B cell (primary cell): ENCODE results near the gene ARHGAP30. TPM values are rescaled to one million over a fixed set of nuclear protein-coding genes. Genes with fewer than 3 reads are reported as not detected.

Experiments used
- ATAC-seq: fragments of 200-7000 bp; cut with Tn5 transposase; one replicate; pipeline ENCODE4 v1.10.0; 2021; ENCODE audit warnings: low read depth, mild to moderate bottlenecking, moderate number of reproducible peaks, moderate library complexity
- CTCF ChIA-PET: fragments of 350-600 bp; sonication (Branson Sonifier 250); formaldehyde crosslinking; loops from one replicate; lab custom pipeline; 2021; ENCODE audit warnings: antibody characterized with exemption, inconsistent platforms; lab: Charles Lee
- POLR2A ChIA-PET: fragments of 350-600 bp; sonication (Branson Sonifier 250); formaldehyde crosslinking; loops from one replicate; lab custom pipeline; 2021; ENCODE audit warnings: antibody characterized with exemption; lab: Charles Lee
- DNase-seq: peaks from one replicate; pipeline ENCODE4 v3.0.0; 2013
- H2AFZ ChIP-seq: 2 replicates; pipeline ENCODE4 v1.6.1; 2012; ENCODE audit warnings: mild to moderate bottlenecking, low read depth, low read length; ENCODE audit not compliant: insufficient read depth, poor library complexity, severe bottlenecking
- H3K27ac ChIP-seq, 2 donors: 1 replicate in 1 of 2; 2 replicates in 1 of 2; pipeline ENCODE4 v1.5.1; 2012 to 2013; ENCODE audit warnings: low read length in 2 of 2, mild to moderate bottlenecking in 2 of 2, moderate library complexity in 1 of 2
- H3K27me3 ChIP-seq, 4 experiments: fragments of 200-600 bp in 1 of 4; sonication (generic) in 1 of 4; replicated peaks in 1 of 4; 1 replicate in 2 of 4; 2 replicates in 2 of 4; pipeline versions ENCODE4 v1.6.1 to v1.7.0; 2013 to 2016; ENCODE audit warnings: low read length in 3 of 4, mild to moderate bottlenecking in 2 of 4, mixed read lengths in 1 of 4, moderate library complexity in 1 of 4; ENCODE audit not compliant: insufficient read depth in 4 of 4, control insufficient read depth in 3 of 4; ENCODE audit errors: control extremely low read depth in 1 of 4
- H3K36me3 ChIP-seq, 2 experiments: replicated peaks in 1 of 2; 1 replicate in 1 of 2; 2 replicates in 1 of 2; pipeline versions ENCODE4 v1.6.1 to v1.7.1; 2013; ENCODE audit warnings: low read length in 1 of 2; ENCODE audit not compliant: insufficient read depth in 2 of 2, control insufficient read depth in 1 of 2; ENCODE audit errors: control extremely low read depth in 1 of 2, extremely low read depth in 1 of 2
- H3K4me1 ChIP-seq, 2 donors: fragments of 200-600 bp in 1 of 2; sonication (generic) in 1 of 2; 1 replicate in 1 of 2; 2 replicates in 1 of 2; pipeline versions ENCODE4 v1.5.1 to v1.6.1; 2013 to 2017; ENCODE audit warnings: low read length in 2 of 2; ENCODE audit not compliant: control insufficient read depth in 2 of 2, insufficient read depth in 2 of 2
- H3K4me2 ChIP-seq: replicated peaks from 2 replicates; pipeline ENCODE3; 2012; ENCODE audit warnings: mild to moderate bottlenecking, low read depth, low read length; ENCODE audit not compliant: poor library complexity, severe bottlenecking
- H3K4me3 ChIP-seq, 5 experiments: fragments of 200-600 bp in 1 of 5; sonication (generic) in 1 of 5; 1 replicate in 3 of 5; 2 replicates in 2 of 5; pipeline versions ENCODE4 v1.5.1 to v1.7.0; 2011 to 2016; ENCODE audit warnings: low read length in 4 of 5, mild to moderate bottlenecking in 4 of 5, low read depth in 2 of 5, control low read depth in 1 of 5, moderate library complexity in 1 of 5; ENCODE audit not compliant: insufficient read depth in 1 of 5; ENCODE audit errors: control extremely low read depth in 1 of 5, extremely low read depth in 1 of 5
- H3K79me2 ChIP-seq: fragments of 200-600 bp; sonication (generic); one replicate; pipeline ENCODE4 v1.6.0; 2016; ENCODE audit warnings: low read length; ENCODE audit not compliant: control insufficient read depth, insufficient read depth
- H3K9ac ChIP-seq: fragments of 200-600 bp; sonication (generic); 2 replicates; pipeline ENCODE4 v1.6.1; 2017; ENCODE audit warnings: mild to moderate bottlenecking, low read length, moderate library complexity
- H3K9me3 ChIP-seq, 3 donors: one replicate each; pipeline versions ENCODE4 v1.6.1 to v1.7.1; 2013; ENCODE audit warnings: low read length in 2 of 3; ENCODE audit not compliant: control insufficient read depth in 2 of 3, insufficient read depth in 1 of 3; ENCODE audit errors: control extremely low read depth in 1 of 3
- H4K20me1 ChIP-seq: 2 replicates; pipeline ENCODE4 v1.6.0; 2012; ENCODE audit warnings: mild to moderate bottlenecking, low read length; ENCODE audit not compliant: insufficient read depth, control insufficient read depth, poor library complexity, severe bottlenecking
- H3K27ac Mint-ChIP-seq: one replicate; pipeline ENCODE4 v1.8.0; 2021; ENCODE audit warnings: mixed read lengths
- H3K27me3 Mint-ChIP-seq: one replicate; pipeline ENCODE4 v1.8.0; 2021; ENCODE audit warnings: mixed read lengths
- H3K4me1 Mint-ChIP-seq: one replicate; pipeline ENCODE4 v1.8.0; 2021; ENCODE audit warnings: mixed read lengths
- H3K4me3 Mint-ChIP-seq: one replicate; pipeline ENCODE4 v1.8.0; 2021; ENCODE audit warnings: mixed read lengths
- H3K9me3 Mint-ChIP-seq: one replicate; pipeline ENCODE4 v1.8.0; 2022; ENCODE audit warnings: mixed read lengths; ENCODE audit not compliant: insufficient read depth
- EZH2 ChIP-seq: IDR thresholded peaks from 2 replicates; pipeline ENCODE4 v1.6.1; 2012; ENCODE audit warnings: borderline replicate concordance, low read depth, mild to moderate bottlenecking, moderate library complexity, low read length; ENCODE audit not compliant: insufficient read depth, poor library complexity, severe bottlenecking
- WGBS: methylation state at CpG from one replicate; pipeline ENCODE4 v1.1.5; 2013; ENCODE audit warnings: missing lambda C conversion rate; ENCODE audit not compliant: insufficient coverage; 5-methylcytosine and 5-hydroxymethylcytosine counted together
- intact Hi-C: fragments of 100-400 bp; cut with micrococcal nuclease; formaldehyde crosslinking; loops from one replicate; pipeline ENCODE4 v1.10.0; 2022
- polyA plus RNA-seq: library from polyadenylated mRNA; depleted of rRNA; stranded (reverse); fragments of >200 nt; gene quantifications from 2 replicates; pipeline ENCODE4 v1.2.3, GENCODE V29; 2012
- total RNA-seq, 2 donors: library from RNA; stranded (reverse); fragments of 120-200 nt in 1 of 2; gene quantifications; 1 replicate in 1 of 2; 2 replicates in 1 of 2; pipeline versions ENCODE4 v1.2.3 to v1.2.4, GENCODE V29; 2013 to 2022
- TF ChIP-seq, protein P1 (sequence below): fragments of 200-600 bp; IDR thresholded peaks from one replicate; pipeline ENCODE4 v1.8.0; 2022; ENCODE audit warnings: antibody characterized with exemption, mild to moderate bottlenecking

ARHGAP30 gene
- total and polyA plus RNA-seq, 2 donors (not counting 1 experiment from before 2014, with no cell fraction given): 122 to 146 TPM

DNA sequence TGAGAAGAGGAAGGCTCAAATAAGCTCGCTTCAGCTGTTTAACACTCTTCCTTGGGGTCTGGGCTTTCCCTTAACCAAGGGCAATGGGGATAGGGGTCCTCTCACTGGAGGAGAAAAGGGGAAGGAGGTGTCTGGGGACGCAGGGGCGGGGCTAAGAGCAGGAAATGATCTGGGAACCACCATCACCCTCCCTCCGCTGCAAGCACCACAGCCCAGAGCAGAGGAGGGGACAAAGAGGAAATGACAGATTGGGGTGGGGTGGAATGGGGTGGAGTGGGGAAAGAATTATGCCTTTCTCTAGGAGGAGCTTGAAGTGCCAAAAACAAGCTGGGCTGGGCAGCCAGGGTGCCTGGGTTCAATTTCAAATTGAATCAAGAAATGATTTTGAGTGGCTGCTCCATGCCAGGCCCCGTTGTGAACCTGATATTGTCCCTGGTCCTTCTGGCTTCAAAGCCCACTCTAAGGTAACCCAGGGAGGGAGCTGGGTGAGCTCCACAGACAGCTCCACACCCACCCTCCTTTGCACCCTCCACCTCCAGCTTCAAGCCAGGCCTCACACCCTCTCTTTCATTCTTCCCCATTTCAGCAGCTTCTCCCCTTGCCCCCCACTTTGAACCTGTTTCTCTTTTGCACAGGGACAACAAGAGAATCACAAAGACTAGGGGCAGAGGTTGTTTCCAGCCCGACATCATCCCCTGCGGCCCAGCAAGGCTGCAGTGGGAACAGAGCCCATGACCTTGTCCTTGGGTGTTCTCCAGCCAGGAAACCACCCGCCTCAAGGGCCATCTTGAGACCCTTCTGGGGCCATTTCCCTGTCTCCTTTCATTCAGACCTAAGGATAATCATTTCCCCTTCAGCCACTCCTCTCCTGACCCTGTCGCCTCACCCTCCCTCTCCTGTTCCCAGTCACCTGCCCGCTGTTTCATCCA, 1.1 kb downstream of the ARHGAP30 start:
- Histone ChIP-seq H3K9me3 (no peaks in the 10 kb centered on the region), H3K4me2 (peak overlapping the region; percentile 97), H3K4me1 (peaks cover 45 to 61% of the 10 kb centered on the region in 2 donors), H2AFZ (peak overlapping the region; percentile 65), H3K27ac (peak overlapping the region; percentile 95 to 96), H4K20me1 (peaks cover 33% of the 10 kb centered on the region), H3K9ac (peak overlapping the region; percentile 92), H3K27me3 (no peaks in the 10 kb centered on the region), H3K79me2 (peaks cover 84% of the 10 kb centered on the region), H3K36me3 (peaks cover 2 to 8% of the 10 kb centered on the region in 2 experiments), H3K4me3 (peak overlapping the region; percentile 76 to 97 (median 91))
- peak overlapping the region; percentile 98 for H3K27ac Mint-ChIP-seq
- no peaks in the 10 kb centered on the region for H3K27me3 Mint-ChIP-seq
- peak; percentile 73 for ATAC-seq
- TF ChIP-seq EZH2: no peak
- TF ChIP-seq, protein P1, sequence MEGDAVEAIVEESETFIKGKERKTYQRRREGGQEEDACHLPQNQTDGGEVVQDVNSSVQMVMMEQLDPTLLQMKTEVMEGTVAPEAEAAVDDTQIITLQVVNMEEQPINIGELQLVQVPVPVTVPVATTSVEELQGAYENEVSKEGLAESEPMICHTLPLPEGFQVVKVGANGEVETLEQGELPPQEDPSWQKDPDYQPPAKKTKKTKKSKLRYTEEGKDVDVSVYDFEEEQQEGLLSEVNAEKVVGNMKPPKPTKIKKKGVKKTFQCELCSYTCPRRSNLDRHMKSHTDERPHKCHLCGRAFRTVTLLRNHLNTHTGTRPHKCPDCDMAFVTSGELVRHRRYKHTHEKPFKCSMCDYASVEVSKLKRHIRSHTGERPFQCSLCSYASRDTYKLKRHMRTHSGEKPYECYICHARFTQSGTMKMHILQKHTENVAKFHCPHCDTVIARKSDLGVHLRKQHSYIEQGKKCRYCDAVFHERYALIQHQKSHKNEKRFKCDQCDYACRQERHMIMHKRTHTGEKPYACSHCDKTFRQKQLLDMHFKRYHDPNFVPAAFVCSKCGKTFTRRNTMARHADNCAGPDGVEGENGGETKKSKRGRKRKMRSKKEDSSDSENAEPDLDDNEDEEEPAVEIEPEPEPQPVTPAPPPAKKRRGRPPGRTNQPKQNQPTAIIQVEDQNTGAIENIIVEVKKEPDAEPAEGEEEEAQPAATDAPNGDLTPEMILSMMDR: no peak
- intact Hi-C loops: loop anchor here (1.0 to 5.0 kb wide), 6 partner anchors 22 to 84 kb away; partner anchors contain the start of genes DEDD, F11R, KLHDC9 and UFC1
- ChIA-PET POLR2A (interaction anchor here (0.6 to 6.8 kb wide), 9 partner anchors 18 to 117 kb away, joined by 3 to 108 read pairs (median 5); partner anchors contain the start of genes DEDD, KLHDC9, TSTD1 and UFC1), CTCF (interaction anchor here (0.7 to 8.9 kb wide), 14 partner anchors 15 to 317 kb away, joined by 3 to 142 read pairs (median 4); partner anchors contain the start of genes DEDD, KLHDC9, TOMM40L and USF1)
- peak overlapping the region; percentile 100 for H3K4me3 Mint-ChIP-seq
- no peaks in the 10 kb centered on the region for H3K9me3 Mint-ChIP-seq
- H3K4me1 Mint-ChIP-seq: peaks cover 59% of the 10 kb centered on the region
- WGBS: 5% methylated on average over 7 of the region's 10 CpGs
- DNase-seq: peak; percentile 93
